ENCODE results near the gene RASAL2.

GRCh38 chr1:178126261-178126660 lies 32.4 kb downstream of the RASAL2 start:
- TF ChIP-seq CTCF (IDR thresholded peaks at IDR 0.05): no peak
- no peak for TF ChIP-seq EZH2 (IDR thresholded peaks at IDR 0.05; ENCODE audit: borderline replicate concordance, insufficient read depth, low read depth, low read length, poor library complexity, severe bottlenecking)
